GM21576 (cell line): ENCODE data around the gene CDIPT.
"Not testable (repeated sequence)": the region's sequence is repeated elsewhere in the genome, so short reads cannot be mapped to it uniquely, and the experiment has no call there.

Experiments used
- ATAC-seq: cut with Tn5 transposase; IDR thresholded peaks from one replicate; pipeline ENCODE4 v1.9.1; 2021; ENCODE audit warnings: mild to moderate bottlenecking, moderate library complexity; ENCODE audit not compliant: unreplicated experiment

CDIPT gene

GRCh38 chr16:29862884-29863668, at the start of gene CDIPT:
Gene CDIPT (minus strand): TSS chr16:29863226. CDS start chr16:29862857, 369 bp downstream.
- ATAC-seq = peak; percentile 91

- ATAC-seq = no peak
These were observed 49.1 kb upstream of the CDIPT start for GRCh38 chr16:29912087-29912486.

GRCh38 chr16:29911676-29912010, 48.6 kb upstream of the CDIPT start:
- no peak for ATAC-seq

- no peak for ATAC-seq
These were observed 48.0 kb upstream of the CDIPT start for GRCh38 chr16:29910819-29911675.

- not testable (repeated sequence) for ATAC-seq
These were observed 46.8 kb upstream of the CDIPT start for GRCh38 chr16:29909851-29910250.

GRCh38 chr16:29909391-29909790, 46.4 kb upstream of the CDIPT start:
- no peak for ATAC-seq

- ATAC-seq = no peak
These were observed 45.7 kb upstream of the CDIPT start for GRCh38 chr16:29908719-29909220.

- ATAC-seq = no peak
These were observed 44.9 kb upstream of the CDIPT start for GRCh38 chr16:29907973-29908372.

GRCh38 chr16:29906520-29907244, 43.7 kb upstream of the CDIPT start:
- ATAC-seq = no peak

- ATAC-seq = no peak
These were observed 42.6 kb upstream of the CDIPT start for GRCh38 chr16:29905668-29906067.

GRCh38 chr16:29904947-29905346, 41.9 kb upstream of the CDIPT start:
- no peak for ATAC-seq

GRCh38 chr16:29903590-29903989, 40.6 kb upstream of the CDIPT start:
- no peak for ATAC-seq

- ATAC-seq = no peak
These were observed 38.5 kb upstream of the CDIPT start for GRCh38 chr16:29901607-29901945.

- ATAC-seq = no peak
These were observed 38.0 kb upstream of the CDIPT start for GRCh38 chr16:29900888-29901606.

- ATAC-seq = peak; percentile 52
These were observed 37.3 kb upstream of the CDIPT start, which contains the start of gene ASPHD1 for GRCh38 chr16:29900102-29900887. Gene ASPHD1 (plus strand): TSS chr16:29900488. CDS start chr16:29900972, 484 bp downstream.

- peak; percentile 50 for ATAC-seq
These were observed 36.6 kb upstream of the CDIPT start, which contains the start of gene SEZ6L2 for GRCh38 chr16:29899516-29900101. Gene SEZ6L2 (minus strand): TSS chr16:29899550. CDS start chr16:29899019, 531 bp downstream.

GRCh38 chr16:29898804-29899515, 35.9 kb upstream of the CDIPT start:
- no peak for ATAC-seq

- no peak for ATAC-seq
These were observed 35.2 kb upstream of the CDIPT start for GRCh38 chr16:29898135-29898803.
